ENCODE data around the gene SLC47A2.

DNA sequence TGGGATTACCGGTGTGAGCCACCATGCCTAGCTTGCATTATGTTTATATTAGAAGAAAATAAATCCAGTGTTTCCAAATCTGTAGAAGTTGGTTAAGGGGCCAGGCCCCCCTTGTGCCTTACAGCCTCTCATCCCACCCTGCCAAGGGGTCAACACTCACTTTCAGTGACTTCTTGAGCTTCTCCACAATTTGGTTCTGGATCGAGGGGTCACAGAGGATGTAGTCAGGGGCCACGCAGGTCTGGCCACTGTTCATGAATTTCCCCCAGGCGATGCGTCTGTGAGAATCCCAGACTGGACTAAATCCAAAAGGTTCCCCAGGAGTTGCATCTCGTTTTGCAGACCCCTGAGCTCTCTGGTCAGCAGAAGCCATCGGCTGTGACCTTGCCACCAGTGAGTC, 24.5 kb upstream of the SLC47A2 start:
- TF ChIP-seq CTCF (IDR thresholded peaks at IDR 0.05; ENCODE audit: low read depth, low read length) (no peak), EZH2phosphoT487 (IDR thresholded peaks at IDR 0.05; ENCODE audit: low read depth) (no peak)
